Measurements from ENCODE around the gene FLCN. TPM values are rescaled to one million over a fixed set of nuclear protein-coding genes. Genes with fewer than 3 reads are reported as not detected.

FLCN gene
- total RNA-seq, 1 experiment from 2014 or later = 71.6 TPM

DNA sequence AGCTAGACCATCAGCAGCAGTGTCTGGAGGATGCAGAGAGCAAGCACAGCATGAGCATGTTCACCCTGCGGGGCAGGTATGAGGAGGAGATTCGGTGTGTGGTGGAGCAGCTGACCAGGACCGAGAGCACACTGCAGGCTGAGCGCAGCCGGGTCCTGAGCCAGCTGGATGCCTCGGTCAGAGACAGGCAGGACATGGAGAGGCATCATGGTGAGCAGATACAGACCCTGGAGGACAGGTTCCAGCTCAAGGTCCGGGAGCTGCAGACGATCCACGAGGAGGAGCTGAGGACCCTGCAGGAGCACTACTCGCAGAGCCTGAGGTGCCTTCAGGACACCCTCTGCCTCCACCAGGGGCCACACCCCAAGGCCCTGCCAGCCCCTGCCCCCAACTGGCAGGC, 69.6 kb downstream of the FLCN start:
- H3K9me3 ChIP-seq (ENCODE audit: control insufficient read depth, insufficient read depth, low read depth, low read length) = no peaks in the 10 kb centered on the region
- no TSS peak for BruUV-seq (replicated peaks)
- TF ChIP-seq TCF7L2 (IDR thresholded peaks at IDR 0.05; ENCODE audit: low read depth, low read length) (no peak), SIN3A (IDR thresholded peaks at IDR 0.05; ENCODE audit: borderline replicate concordance, insufficient read depth, low read depth, low read length) (no peak), POLR2AphosphoS5 (IDR thresholded peaks at IDR 0.05; ENCODE audit: low read depth, low read length) (no peak)
- TF ChIP-seq, protein P1, sequence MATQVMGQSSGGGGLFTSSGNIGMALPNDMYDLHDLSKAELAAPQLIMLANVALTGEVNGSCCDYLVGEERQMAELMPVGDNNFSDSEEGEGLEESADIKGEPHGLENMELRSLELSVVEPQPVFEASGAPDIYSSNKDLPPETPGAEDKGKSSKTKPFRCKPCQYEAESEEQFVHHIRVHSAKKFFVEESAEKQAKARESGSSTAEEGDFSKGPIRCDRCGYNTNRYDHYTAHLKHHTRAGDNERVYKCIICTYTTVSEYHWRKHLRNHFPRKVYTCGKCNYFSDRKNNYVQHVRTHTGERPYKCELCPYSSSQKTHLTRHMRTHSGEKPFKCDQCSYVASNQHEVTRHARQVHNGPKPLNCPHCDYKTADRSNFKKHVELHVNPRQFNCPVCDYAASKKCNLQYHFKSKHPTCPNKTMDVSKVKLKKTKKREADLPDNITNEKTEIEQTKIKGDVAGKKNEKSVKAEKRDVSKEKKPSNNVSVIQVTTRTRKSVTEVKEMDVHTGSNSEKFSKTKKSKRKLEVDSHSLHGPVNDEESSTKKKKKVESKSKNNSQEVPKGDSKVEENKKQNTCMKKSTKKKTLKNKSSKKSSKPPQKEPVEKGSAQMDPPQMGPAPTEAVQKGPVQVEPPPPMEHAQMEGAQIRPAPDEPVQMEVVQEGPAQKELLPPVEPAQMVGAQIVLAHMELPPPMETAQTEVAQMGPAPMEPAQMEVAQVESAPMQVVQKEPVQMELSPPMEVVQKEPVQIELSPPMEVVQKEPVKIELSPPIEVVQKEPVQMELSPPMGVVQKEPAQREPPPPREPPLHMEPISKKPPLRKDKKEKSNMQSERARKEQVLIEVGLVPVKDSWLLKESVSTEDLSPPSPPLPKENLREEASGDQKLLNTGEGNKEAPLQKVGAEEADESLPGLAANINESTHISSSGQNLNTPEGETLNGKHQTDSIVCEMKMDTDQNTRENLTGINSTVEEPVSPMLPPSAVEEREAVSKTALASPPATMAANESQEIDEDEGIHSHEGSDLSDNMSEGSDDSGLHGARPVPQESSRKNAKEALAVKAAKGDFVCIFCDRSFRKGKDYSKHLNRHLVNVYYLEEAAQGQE (IDR thresholded peaks at IDR 0.05; ENCODE audit: insufficient read depth in 1 of 2, low read depth in 2 of 2, low read length in 1 of 2) = no peak
- TF ChIP-seq, protein P2, sequence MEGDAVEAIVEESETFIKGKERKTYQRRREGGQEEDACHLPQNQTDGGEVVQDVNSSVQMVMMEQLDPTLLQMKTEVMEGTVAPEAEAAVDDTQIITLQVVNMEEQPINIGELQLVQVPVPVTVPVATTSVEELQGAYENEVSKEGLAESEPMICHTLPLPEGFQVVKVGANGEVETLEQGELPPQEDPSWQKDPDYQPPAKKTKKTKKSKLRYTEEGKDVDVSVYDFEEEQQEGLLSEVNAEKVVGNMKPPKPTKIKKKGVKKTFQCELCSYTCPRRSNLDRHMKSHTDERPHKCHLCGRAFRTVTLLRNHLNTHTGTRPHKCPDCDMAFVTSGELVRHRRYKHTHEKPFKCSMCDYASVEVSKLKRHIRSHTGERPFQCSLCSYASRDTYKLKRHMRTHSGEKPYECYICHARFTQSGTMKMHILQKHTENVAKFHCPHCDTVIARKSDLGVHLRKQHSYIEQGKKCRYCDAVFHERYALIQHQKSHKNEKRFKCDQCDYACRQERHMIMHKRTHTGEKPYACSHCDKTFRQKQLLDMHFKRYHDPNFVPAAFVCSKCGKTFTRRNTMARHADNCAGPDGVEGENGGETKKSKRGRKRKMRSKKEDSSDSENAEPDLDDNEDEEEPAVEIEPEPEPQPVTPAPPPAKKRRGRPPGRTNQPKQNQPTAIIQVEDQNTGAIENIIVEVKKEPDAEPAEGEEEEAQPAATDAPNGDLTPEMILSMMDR (IDR thresholded peaks at IDR 0.05) = no peak
- intact Hi-C loops (cut with micrococcal nuclease; ENCODE audit: unreplicated experiment) (no loop called here), in situ Hi-C loops (cut with HindIII; ENCODE audit: low pct_unique_long_range_greater_than_20kb, low sequenced_read_pairs) (no loop called here)
- H3K27me3 ChIP-seq (ENCODE audit: control insufficient read depth, insufficient read depth, low read length) = no peaks in the 10 kb centered on the region
- H3K4me1 ChIP-seq (ENCODE audit: control insufficient read depth, insufficient read depth, low read length) = no peaks in the 10 kb centered on the region
- ChIA-PET CTCF (no interaction called here), POLR2A (no interaction called here)
- 0 out of 2 replicates have a peak, but pooled peaks cover 2% of the 10 kb centered on the region for H3K36me3 ChIP-seq (ENCODE audit: control insufficient read depth, insufficient read depth, low read length)
- ATAC-seq (no peak), DNase-seq (ENCODE audit: low read depth, low spot score) (no peak)
- H3K4me3 ChIP-seq (ENCODE audit: low read depth in 2 of 2, low read length in 2 of 2) = no peak overlapping the region
- no peak overlapping the region for H3K27ac ChIP-seq (ENCODE audit: low read length)

DNA sequence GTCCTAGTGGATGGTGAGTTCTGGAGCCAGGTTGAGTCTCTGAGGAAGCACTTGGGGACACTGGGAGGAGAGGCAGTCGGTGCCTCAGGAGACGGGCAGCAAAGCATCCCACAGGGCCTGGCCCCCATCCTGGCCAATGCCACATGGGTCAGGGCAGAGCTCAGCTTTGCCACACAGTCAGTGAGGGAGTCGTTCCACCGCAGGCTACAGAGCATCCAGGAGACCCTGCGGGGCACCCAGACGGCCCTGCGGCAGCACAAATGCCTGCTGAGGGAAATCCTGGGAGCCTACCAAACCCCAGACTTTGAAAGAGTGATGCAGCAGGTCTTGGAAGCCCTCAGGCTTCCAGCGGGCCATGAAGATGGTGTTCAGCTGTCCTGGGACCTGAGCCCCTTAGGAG, 70.5 kb downstream of the FLCN start:
- no peaks in the 10 kb centered on the region for H3K27me3 ChIP-seq (ENCODE audit: control insufficient read depth, insufficient read depth, low read length)
- no TSS peak for BruUV-seq (replicated peaks)
- DNase-seq (ENCODE audit: low read depth, low spot score) = no peak
- intact Hi-C loops (cut with micrococcal nuclease; ENCODE audit: unreplicated experiment) (no loop called here), in situ Hi-C loops (cut with HindIII; ENCODE audit: low pct_unique_long_range_greater_than_20kb, low sequenced_read_pairs) (no loop called here)
- TF ChIP-seq TCF7L2 (IDR thresholded peaks at IDR 0.05; ENCODE audit: low read depth, low read length) (no peak), SIN3A (IDR thresholded peaks at IDR 0.05; ENCODE audit: borderline replicate concordance, insufficient read depth, low read depth, low read length) (no peak), POLR2AphosphoS5 (IDR thresholded peaks at IDR 0.05; ENCODE audit: low read depth, low read length) (no peak)
- TF ChIP-seq, protein P1 (IDR thresholded peaks at IDR 0.05; ENCODE audit: insufficient read depth in 1 of 2, low read depth in 2 of 2, low read length in 1 of 2) = no peak
- TF ChIP-seq, protein P2 (IDR thresholded peaks at IDR 0.05) = no peak
- no peak overlapping the region for H3K27ac ChIP-seq (ENCODE audit: low read length)
- POLR2A ChIA-PET = no interaction called here
- H3K4me1 ChIP-seq (ENCODE audit: control insufficient read depth, insufficient read depth, low read length) = no peaks in the 10 kb centered on the region
- no peak for ATAC-seq
- H3K9me3 ChIP-seq (ENCODE audit: control insufficient read depth, insufficient read depth, low read depth, low read length) = no peaks in the 10 kb centered on the region
- CTCF ChIA-PET = no interaction called here
- H3K4me3 ChIP-seq (ENCODE audit: low read depth in 2 of 2, low read length in 2 of 2) = no peak overlapping the region
- H3K36me3 ChIP-seq (ENCODE audit: control insufficient read depth, insufficient read depth, low read length) = peaks cover 3% of the 10 kb centered on the region; the same call in 1 of the 2 replicates

Measured in Panc1 (cell line).